Cortex of kidney (tissue), 1 donor: ENCODE data around the gene DNM3.

ENCODE experiments used
- DNase-seq: peaks from one replicate; lab custom pipeline; 2025; lab: John Stamatoyannopoulos, UW

DNM3 gene

GRCh38 chr1:171973421-171973820 is 132.1 kb downstream of the DNM3 start:
- DNase-seq: no peak

DNA sequence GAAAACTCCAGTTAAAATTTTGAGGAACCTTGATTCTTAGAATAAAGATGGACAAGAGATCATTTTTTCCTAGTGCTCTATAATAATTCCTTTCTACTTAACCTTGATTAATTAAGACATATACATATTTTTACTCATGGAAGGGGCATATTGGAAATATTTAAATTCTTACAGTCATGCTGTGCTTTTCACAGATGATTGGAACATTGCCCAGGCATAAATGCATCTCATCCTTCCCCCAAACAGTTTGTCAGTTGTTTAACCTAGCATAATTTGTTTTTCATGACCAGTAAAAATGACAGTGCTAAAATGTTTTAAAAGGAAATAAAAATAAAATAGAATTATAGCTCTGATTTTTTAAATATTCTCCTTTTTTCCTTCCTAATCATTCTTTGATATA is 140.0 kb downstream of the DNM3 start:
- DNase-seq: no peak

DNA sequence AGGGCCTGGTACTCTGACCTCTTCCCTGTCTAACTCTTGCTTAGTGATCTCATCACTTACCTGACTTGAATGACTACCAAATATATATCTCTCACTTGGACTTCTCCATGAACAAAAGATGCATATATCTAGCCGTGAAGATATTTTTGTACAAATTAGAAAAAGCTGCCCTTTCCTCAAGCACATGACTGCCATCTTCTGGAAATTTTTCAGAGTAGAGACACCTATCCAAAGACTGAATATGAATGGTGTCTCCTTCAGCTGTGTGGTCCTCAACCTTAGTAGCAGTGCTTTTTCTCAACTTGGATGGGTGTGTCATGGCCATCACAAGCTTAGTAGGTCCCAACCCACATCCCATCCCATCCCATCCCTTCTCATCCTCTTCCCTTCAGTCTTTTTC is 142.3 kb downstream of the DNM3 start:
- no peak for DNase-seq

DNA sequence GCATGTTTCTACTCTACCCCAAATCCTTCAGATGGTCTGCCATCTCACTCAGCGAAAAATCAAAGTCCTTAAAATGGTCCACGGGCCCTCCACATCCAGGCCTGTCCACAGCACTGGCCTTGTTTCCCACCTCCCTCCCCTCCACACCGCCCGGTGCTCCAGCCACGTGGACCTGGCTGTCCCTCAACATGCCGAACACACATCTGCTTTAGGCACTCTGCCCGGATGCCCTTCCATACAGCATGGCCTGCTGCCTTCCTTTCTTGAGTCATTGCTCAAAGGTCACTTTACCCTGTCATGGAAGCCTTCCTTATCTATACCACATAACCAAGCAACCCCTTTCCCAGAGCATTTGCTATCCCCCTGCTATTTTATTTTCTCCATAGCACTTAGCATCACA is 143.0 kb downstream of the DNM3 start:
- no peak for DNase-seq

- no peak for DNase-seq
Observed at GRCh38 chr1:171984850-171985485, 143.7 kb downstream of the DNM3 start.

DNA sequence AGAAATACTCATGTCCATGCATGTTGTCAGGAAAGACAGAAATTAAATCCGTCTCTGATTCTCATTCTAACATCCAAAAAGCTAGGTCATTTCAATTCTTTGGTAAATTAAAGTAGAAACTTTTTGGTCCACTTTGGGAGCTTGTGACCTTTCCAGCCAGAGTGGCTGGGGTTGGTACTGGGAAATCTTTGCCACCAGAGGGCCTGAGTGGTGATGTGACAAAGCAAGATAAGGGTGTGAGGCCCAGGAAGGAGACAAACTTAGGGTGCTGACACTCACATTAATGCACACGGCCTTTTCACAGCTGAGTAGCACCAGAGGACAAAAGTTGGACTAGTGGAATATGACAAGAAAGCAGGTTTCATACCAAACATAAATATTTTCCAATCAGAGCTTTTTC is 144.3 kb downstream of the DNM3 start:
- no peak for DNase-seq

- DNase-seq: no peak
Observed at GRCh38 chr1:171988243-171988885, 147.1 kb downstream of the DNM3 start.

- no peak for DNase-seq
Observed at GRCh38 chr1:171990371-171990770, 149.1 kb downstream of the DNM3 start.

DNA sequence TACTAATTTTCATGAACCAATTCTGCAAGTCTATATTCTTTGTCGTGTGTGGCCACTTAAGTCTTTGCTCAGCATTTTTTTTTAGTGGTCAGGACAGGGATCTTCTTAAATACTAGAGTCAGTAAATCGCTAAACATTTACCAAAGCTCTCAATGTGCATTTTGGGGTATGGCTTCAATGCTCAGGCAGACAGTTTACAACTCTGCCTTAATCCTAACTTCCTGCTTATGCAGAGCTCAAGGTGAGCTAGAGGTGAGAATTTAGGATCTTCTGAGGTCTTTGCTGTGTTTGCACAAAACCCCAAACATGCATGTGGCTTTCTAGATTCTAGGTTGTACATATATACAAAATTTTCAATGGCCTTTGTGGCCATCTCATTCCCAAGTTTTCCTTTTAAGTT is 153.0 kb downstream of the DNM3 start:
- no peak for DNase-seq

- no peak for DNase-seq
Observed at GRCh38 chr1:171995573-171995972, 154.3 kb downstream of the DNM3 start.

DNA sequence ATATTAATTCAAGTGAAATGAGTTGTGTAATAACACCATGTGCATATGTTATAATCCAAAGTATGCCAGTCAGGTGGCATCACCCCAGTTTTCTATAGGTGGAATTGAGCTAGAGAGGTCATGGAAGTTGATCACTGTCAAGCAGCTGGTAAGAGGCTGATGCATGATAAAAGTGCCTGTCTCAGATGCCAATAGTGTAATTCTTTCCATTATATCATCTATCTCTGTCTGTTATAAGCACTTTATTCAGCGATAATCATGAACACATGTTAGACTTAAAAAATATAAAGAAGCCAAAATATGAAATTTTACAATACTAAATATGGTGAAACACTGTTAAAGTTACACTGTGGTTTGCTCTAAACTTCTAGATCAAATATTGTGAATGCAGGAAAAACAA is 156.6 kb downstream of the DNM3 start:
- no peak for DNase-seq

GRCh38 chr1:171998711-171999110 is 157.4 kb downstream of the DNM3 start:
- no peak for DNase-seq

DNA sequence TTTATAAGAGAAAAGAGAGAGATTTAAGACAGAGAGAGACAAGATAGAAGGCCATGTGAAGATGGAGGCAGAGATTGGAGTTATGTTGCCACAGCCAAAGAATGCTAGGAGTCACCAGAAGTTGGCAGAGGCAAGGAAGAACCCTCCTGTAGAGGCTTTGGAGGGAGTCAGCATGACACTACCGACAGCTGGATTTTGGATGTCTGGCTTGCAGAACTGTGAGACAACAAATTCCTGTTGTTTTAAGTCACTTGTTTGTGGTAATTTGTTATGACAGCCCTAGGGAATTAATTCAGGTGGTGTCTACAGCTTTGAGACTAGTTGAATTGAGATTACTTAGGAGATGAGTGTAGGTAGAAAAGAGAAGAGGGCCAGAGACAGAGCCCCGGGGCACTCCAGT is 158.5 kb downstream of the DNM3 start:
- no peak for DNase-seq

DNA sequence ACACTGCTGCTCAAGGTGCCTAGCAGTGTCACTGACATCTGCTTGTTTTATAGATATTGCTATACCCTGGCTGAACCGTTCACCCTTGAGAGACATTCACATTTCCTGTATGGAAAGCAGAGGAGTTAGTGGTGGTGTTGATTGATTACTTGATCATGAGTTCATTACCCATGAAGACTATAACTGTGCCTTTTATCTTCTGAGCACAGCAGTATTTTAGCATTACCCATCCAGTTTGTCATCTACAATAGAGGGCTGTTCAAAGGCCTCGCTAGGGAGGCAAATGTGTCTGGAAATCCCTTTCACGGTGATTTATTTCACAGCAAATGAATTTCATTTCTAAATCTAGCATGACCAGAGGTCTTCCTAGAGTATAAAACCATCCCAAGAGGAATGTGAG is 160.0 kb downstream of the DNM3 start:
- no peak for DNase-seq

DNA sequence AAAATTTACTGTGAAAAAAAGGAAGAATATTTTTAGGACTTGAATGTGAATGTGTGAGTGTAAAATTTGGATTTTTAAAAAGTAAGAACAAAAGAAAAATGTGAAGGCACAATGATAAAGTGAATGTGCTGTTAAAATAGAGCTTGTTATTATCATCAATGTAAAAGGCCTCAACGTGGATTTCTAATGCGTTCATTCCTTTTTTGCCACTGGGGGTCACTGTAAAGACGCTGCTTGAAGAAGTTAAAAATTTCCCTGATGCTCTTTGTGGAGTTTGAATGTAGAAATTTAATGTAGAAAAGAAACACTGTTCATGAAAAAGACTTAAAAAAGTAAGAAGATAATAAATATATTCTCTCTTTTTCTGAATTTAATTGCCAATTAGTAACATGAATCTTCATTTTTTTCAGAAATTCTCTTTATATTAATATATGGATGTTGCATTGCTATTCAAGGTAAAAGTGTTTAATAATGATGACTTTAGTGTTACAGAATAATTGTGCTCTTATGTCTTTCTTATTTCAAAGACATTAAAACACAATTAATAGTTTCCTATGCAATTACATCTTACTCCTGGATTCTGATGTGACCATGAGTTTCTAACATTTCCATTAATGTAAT is 161.5 kb downstream of the DNM3 start:
- DNase-seq: no peak

DNA sequence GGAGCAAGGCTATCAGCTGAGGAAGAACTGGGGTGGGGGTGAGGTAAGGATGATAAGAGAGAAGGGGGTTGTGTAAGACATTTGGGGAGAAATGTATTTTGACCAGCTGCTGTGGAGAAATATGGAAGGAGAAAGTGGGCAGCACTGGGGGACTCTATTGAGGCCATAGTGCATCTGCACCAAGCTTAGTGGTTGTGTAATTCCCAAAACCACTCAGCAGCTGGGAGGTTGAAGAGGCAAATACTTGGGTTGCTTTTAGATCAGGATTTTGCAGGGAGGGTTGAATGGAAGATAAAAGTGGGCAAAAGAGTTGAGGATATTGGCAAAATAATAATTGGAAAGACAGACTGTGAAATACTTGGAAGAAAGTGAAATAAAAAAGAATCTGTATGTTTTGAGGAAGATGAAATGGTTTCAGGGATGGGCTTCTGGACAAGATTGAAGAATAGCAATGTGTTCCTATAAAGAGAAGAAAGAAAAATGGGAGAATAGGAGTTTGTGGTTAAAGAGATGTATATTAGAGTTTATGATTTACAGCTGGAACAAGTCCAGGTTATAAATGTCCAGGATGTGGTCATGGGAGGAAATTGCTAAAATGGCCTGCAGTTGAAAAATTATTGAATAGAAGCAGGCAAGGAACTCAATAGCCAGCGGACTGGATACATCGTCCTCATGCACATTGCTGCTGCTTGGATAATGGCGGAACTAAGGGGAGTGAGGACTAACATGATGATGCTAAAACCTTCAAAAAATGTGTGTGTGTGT is 162.7 kb downstream of the DNM3 start:
- DNase-seq: no peak

GRCh38 chr1:172004671-172005070 is 163.4 kb downstream of the DNM3 start:
- DNase-seq: no peak

GRCh38 chr1:172005856-172006255 is 164.6 kb downstream of the DNM3 start:
- no peak for DNase-seq

DNA sequence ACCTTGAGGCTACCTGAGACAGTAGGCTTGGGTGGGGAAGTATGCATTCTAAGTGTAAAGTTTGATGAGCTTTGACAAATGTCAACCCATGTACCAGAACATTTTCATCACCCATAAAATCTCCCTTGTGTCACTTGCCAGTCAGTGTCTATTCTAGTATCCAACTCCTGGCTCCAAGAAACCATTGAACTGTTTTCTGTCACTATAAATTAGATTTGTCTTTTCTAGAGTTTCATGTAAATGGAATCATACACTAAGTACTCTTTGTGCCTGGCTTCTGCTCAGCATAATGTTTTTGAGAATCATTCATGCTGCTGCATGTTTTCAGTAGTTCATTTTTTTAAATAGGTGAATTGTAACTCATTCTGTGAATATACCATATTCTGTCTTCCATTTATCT is 165.4 kb downstream of the DNM3 start:
- no peak for DNase-seq

- no peak for DNase-seq
Observed at GRCh38 chr1:172018727-172019311, 177.5 kb downstream of the DNM3 start.

DNA sequence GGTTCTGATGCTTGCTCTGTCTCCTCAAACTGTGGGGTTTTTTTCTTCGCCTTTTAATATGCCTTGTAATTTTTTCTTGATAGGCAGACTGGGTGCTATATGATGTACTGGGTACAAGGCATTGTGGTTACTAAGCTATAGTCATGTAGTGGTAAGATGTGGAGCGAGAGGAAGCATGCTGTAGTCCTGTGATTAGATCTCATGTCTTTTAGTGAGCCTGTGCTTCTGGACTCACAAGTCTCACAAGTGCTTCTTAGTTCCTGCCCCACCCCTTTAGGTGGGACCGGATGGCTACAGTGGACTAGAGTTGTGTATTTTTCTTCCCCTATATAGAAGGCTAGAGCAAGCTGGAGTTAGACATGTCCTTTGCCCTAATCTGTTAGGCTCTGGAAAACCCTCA is 178.7 kb downstream of the DNM3 start:
- DNase-seq: no peak

GRCh38 chr1:172024516-172024915 is 183.2 kb downstream of the DNM3 start:
- no peak for DNase-seq
